ENCODE data around the gene RAPGEF5.

Gene RAPGEF5

DNA sequence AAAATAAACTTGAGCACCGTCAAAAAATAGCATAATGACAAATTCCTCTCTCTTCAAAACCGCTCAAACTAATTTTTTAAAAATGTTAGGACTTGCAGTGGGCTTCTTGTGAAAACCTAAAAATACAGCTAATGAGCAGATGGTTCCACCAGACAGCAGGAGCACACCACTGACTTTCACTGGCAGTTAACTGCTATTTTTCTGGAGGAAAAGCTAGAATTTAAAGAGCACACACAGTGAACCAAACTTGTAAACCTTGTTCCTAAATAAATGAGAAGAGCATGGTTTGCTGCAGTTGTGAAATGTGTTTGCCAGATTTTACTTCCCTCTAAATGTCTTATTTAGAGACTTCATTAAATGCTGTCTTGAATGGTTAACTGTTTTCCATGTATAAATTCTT is 143.9 kb downstream of the RAPGEF5 start:
- no peak for DNase-seq

DNA sequence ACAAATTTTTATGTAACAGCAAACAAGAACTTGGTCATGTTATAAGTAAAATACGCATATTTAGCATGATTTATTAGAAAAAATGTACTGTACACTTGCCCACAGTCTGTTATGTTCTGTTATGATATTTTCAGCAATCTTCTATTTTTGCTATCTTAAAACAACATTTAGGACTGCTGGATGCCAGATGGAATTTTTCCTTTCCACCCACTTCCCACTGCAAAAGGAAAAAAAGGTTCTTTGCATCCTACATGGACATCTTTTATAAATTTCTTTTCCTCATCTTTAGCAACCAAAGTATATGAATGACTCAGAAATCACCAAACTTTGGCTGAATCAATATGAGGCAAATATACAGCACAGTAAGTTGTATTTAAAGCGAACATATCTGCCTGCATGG is 146.0 kb downstream of the RAPGEF5 start:
- no peak for DNase-seq

DNA sequence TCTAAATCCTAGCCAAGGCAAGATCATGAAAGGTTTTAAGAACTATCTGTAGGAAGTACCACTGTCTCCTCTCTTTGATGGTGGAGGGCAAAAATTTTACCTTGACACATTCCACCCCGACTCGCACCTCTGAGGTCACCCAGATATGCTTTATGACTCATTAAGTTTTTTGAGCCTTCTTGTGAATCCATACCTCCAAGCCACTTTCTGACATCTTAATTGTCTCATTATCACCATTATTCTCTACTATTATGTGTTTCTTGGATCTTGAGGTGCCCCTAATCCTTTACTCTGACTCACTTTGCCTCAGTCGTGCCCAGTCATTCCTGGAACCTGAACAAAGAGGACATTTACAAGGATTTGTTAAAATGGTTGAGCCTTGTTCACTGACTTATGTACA is 146.6 kb downstream of the RAPGEF5 start:
- no peak for DNase-seq

DNA sequence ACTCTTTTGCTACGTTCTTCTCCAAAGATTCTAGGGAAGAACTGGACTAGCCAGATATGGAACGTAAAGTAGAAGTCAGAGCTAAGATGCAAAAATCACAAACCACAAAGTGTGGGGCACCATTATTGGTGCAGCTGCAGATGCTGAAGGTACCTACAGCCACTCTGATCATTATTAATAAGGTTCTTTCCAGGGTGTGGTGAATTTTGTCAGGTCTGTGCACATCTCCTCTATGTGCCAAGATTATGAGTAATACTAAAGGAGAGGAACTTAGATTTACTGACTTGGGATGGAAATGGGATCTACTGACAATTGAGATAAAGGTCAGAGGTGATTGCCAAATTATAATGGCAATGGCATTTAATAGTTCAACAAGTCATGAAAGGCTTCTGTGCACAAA is 148.2 kb downstream of the RAPGEF5 start:
- no peak for DNase-seq

DNA sequence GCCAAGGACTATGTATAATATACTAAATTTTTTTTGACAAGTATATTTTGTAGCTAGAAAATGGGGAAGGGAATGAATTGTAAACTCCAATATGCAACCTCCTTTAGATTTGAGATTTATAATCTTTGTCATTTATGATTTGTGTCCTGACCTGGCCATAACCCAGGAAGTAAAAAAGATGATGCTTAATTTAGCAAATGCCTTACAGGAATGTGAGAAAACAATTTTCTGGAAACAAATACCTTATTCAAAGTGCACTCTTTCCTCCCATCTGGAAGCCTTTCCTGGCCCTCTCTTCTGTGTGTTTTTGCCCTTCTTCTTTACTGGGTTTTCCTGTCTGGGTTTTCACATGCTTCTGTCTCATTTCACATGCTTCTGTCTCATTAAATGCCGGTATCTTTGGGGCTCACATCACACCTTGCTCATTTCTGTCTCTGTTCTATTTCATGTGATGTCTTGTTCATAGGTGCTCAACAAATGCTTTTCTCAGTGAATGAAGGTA is 149.2 kb downstream of the RAPGEF5 start:
- no peak for DNase-seq

DNA sequence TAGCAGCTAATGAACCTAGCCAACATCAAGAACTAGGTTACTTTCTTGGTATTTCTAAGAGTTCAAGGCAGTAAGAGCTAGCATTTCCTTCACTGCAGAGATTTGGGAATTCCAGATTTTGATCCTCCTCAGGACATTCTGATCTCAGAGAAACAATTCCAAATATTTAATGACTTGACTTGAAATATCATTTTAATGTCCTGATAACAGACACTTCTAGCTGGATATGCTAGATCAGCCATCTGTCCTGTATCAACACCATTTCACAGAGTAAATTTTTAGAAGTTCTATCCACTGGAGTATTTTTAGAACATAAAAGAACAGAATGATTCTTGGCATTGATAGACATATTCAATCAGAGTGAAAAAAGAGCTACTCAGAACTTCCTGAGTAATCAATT is 151.3 kb downstream of the RAPGEF5 start:
- DNase-seq = no peak

DNA sequence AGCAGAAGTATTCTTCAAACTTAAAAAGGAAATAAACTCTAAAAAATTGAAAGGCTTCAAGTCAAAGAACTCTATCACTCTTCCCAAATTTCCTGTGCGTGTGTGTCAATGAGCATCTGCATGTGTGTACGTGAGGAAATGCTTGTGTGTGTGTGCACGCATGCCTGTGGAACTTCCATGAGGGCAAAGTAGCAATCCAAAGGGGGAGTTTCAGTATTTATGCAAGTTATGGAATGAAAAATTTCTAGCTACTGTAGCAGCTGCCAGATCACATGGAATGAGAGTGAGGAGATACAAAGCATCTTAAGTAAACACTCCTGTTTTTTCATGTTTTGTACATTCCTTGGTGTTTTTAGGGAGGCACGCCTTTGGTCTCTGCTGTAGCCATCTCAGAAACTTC is 152.6 kb downstream of the RAPGEF5 start:
- DNase-seq = no peak

DNA sequence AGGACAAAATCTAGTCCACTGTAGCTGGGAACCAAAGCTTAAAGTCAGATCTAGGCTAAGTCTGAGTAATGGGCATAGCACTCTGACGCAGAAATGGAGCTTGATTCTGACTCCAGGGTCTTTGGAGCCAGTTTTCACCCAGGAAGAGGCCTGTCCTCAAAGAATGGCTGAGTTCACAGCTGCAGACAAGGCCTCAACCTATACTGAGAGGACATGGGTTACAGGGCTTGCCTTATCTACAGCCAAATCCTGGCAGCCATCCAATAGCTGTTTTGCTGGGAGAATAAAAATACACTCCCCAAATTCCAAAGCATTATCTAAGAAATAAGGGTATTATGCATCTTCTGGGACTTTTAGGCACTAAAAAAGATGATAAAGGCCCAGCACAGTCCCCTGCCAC is 154.8 kb downstream of the RAPGEF5 start:
- DNase-seq = no peak

DNA sequence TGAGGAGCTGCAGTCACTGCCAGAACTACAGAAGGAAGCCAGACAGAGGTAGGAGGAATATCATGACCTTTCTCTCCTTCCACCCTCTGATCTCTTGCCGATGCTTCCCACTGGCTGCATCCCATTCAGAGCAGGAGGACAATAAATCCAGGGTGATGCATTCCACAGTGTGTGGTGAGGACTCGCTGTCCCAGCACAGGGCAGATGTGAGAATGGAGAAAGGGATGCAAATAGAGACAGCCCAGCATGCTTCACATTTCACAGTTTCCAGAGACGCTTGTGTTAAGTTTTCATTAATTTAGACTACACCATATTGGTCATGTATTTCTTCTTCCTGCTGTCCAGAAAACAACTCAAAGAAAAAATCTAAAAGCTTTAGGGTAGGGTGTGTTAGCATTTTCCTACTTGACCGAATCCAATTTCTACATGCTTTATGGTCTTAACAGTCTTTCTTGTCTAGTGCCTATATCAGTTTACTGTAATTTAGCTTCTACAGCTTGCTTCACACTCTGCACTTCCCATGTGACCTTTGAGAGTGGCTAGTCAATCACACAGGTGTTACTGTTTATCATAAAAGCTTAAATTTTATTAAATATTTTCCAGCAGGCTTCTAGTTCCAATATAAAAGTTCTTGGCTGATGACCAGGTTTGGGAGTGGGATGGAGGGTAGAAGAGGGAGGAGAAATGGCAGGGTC is 155.6 kb downstream of the RAPGEF5 start:
- DNase-seq = no peak

DNA sequence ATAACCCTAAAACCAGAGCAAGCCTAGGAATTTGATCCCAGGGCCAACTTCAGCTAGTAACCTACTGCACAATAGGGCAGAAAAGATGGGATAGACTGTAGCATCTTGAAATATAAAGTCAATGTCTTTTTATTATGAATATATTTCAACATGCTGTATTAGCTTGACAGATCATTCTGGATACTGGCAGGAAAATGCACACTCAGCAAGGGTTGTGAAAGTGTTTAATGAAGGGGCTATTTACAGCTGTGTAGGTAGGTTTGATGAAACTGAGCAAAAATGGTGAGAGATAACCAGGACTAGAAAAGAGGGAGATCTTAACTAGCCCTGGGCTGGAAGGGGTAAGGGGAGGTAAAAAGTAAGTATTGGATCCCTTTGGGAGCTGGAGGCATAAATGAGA is 156.2 kb downstream of the RAPGEF5 start:
- no peak for DNase-seq

DNA sequence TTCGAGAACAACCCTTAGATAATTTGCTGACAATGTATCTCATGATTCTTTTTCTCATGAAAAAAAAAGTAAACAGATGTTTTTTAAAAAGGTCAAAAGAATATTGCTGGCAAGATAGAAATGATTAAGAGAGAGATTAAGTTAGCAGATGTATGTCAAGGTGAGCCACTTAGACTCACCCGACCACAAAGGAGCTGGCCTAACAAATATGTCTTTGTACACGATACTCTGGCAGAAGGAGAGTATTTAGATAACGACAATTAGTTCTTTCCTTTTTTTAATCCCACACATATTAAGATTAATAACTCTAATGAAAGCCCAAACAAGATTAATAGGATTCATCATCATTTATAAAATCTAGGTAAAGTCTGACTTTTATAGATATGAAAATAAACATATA is 156.7 kb downstream of the RAPGEF5 start:
- no peak for DNase-seq

DNA sequence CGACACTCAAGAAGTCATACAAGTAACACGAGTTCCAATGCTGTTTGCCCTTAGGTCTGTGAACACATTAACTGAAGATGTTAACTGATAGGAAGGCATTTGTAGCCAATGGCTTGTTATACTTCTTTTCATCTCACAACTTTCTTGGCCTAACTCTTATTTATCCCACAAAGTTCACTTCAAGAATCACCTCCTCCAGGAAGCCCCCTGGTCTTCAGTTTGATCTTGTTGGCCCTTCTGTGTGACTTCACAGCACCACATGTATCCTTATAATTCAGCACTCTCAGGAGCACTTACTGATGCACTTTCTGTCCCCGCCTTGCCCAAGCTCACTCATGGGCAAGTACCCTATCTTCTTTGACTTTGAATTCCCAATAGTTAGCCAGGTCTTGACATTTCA is 159.6 kb downstream of the RAPGEF5 start:
- no peak for DNase-seq

DNA sequence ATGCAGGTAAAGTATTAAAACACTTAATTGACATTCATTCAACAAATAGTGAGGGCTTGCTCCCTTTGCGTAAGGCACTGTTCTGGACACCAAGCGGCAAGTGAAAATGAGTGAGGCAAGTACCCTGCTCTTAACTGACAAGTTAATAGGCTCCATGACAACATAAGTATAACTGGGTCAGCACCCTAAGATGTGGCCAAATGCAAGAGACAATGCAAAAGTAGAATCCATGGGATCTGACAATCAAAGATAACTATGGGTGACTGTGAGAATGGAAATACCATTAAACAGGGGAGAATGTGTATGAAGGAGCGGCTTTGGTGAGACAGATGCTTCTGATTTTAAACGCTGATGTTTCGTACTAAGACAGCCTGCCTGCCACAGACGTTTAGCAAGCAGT is 160.5 kb downstream of the RAPGEF5 start:
- no peak for DNase-seq

DNA sequence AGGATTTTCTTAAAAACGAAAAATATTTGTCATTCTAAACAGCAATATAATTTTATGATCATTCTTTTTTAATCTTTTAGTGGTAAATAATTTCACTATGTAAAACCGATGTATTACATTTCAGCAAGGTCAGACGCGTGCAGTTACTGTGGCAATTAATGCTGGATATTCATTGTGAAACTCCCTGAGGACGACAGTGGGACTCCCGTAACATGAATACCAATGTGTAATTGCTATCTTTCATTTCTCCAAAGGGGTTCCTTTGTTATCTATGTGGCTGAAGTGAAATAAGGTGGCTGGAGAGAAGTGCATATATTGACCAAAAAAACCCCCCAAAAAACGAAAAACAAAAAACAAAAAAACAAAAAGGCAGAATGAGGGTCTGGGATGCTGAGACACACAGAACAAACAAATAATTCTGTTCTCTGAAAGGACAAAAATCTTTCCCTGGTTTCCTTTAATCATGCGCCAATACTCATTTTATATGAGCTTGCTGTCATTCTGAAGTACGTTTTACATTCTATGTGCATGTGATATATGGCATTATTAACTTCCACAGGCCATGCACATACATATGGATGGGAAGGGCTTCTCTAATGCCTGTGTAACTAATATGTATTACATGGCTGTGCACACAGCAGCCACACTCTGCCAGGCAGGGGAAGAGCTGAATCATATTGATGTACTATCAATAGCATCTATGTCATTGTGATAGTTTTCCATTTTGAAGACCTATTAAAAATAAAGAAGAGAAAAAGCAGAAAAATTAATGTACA is 161.4 kb downstream of the RAPGEF5 start:
- DNase-seq = no peak

DNA sequence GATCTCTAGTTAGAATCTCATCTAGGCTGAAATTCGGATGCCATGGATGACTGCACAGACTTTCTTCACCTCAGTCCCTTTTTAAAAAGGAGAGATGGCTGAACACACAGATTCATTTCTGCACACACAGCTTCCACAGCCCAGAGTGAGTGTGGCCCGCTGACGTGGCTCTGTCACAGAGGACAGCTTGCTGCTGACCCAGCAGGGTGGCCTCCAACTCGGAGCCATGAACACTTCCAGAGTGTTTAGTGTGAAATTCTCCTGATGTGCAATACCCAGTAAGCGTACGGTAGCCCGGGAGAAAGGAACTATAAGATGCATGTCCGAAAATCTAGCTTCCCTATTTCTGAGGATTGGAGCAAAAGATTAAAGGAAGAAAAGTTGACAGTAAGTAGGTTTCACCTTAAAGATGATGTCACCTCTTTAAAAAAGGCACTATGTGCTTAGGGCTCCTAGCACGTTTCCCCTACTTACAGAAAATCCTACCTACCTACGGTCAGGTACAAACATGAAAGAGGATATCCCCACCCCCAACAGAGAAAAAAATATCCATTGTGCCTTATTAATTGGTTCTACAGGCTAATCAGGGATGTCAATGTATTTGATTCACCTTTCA is 162.2 kb downstream of the RAPGEF5 start:
- DNase-seq = no peak

DNA sequence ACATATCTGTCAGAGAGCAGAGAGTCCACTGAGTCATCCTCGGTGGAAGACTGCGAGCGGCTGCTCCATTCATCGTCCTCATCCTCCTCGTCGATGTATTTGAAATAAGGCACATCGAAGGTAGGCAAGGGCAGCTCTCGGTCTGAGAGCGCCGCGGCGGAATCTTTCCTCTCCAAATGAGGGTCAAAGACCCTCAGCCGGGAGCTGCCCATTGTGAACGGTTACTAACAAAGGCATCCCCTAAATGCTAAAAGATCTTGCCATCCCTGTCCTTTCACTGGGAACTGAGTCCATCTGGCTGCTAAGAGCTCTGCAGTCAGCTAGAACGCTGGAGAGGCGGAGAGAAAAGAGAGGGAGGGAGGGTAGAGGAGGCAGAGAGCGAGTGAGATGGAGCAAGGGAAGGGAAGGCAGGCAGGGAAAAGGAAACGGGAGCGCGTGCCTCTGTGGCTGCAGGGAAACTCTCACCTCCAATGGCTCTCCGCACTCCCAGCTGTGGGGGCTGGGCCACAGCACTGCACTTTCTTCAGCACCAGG is 163.4 kb downstream of the RAPGEF5 start:
- DNase-seq = peak; percentile 78

DNA sequence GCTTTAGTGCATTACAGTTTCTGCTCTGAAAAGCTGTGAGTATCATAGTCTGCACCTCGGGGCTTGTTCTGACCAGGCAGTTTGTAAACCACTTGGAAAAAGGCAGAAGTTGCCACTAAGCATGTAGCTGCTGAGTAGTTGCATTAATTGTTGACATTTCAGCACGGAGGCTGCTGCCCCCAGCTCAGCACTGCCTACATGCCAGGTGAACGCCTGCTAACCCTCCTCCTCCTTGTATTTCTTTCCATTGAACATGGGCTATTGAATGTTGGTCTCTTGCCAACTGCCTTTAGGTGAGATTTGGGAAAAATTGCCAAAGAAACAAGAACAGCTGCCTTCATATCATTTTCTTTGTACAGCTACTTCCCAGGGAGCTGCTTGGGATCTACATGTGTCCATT is 164.2 kb downstream of the RAPGEF5 start:
- DNase-seq = peak; percentile 61

DNA sequence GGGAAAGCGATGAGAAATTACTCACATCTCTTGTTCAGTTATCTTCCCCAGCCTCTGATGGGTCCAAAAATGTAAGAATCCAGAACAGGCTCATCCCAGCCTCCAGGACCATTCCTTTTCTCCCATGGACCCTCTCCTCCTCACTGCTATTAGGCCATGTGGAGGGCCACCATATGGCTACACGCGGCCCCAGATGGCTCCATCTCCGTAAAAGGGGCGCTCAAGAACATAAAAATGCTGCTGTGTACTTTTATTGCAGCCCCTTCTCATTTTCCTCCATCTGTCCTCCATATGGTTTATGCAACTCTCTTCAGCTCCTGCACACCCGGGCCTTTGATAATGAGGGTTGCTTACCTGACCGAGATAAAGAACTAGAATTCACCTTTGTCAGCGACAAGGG is 166.2 kb downstream of the RAPGEF5 start:
- DNase-seq = no peak

DNA sequence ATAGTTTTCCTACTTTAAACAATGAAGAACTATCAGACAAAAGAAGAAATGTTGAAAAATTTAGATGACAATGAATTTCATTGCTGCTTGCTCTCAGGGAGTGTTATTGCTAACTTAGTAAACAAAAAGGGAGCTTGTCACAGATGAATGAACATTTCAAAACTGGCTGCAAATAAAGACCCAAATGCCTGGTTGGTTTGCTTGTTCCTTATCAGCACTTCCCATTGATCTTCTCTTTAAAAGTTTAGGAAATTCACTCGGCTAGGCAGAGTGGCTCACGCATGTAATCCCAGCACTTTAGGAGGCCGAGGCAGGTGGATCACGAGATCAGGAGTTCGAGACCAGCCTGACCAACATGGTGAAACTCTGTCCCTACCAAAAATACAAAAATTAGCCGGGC is 167.2 kb downstream of the RAPGEF5 start:
- no peak for DNase-seq

DNA sequence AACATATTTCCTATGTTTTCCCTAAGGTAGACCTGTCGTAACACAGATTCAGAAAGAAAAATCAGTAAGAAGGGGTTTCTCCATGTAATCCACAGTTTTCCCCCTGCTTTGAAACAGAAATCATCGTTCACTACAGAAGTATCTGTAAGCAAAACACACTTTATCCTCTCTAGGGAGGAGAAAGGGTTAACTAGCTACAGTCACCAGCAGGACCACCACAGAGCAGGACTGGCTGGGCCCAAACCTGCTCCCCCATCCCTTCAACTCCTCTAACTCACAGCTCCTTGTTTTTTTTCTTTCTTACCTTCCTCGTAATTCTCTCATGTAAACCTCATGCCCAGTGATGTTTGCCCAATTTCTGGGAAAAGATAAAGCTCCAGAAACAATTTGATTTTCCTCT is 167.7 kb downstream of the RAPGEF5 start:
- DNase-seq = no peak

DNA sequence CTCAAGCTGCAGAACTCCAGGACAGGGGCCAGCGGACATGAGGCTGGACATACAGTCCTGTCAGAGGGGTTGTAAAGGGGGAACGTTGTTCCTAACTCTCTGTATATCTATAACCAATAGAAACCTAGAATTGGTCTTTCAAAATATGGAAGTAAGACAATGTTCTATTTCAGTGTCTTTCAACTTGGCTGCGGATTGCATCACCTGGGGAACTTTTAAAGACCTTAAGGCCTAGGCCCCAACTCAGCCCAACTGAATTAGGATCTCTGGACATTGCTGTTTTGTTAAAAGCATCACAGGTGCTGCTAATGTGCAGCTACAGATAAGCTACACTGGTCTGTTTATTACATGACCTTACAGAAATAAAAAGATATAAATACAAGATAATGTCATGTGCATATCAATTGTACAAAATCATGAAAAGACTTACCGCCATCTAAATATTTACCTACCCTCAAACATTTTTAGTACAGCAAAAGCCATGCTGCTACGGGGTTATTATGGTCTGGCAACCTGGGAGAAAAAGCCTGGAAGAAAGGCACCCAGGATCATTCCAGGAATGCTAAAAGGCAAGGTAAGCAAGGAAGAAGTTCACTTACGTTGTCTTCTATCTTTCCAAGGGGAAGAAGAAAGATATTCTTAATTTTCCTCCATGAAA is 169.1 kb downstream of the RAPGEF5 start:
- DNase-seq = no peak

DNA sequence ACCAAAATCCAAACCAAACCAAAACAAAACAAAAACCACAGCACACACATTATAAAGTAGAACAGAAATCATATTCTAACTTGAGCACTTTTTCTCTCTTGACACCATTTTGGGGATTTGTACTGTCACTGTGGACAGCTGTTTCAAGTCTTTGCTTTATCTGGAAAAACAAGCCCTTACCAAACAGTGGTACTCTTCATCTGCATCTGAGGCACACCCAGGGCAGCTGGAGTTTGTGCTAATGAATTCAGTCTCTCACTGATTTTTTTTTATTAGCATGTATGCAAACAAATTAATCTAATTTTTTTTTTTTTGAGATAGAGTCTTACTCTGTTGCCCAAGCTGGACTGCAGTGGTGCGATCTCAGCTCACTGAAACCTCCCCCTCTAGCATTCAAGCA is 171.4 kb downstream of the RAPGEF5 start:
- no peak for DNase-seq

DNA sequence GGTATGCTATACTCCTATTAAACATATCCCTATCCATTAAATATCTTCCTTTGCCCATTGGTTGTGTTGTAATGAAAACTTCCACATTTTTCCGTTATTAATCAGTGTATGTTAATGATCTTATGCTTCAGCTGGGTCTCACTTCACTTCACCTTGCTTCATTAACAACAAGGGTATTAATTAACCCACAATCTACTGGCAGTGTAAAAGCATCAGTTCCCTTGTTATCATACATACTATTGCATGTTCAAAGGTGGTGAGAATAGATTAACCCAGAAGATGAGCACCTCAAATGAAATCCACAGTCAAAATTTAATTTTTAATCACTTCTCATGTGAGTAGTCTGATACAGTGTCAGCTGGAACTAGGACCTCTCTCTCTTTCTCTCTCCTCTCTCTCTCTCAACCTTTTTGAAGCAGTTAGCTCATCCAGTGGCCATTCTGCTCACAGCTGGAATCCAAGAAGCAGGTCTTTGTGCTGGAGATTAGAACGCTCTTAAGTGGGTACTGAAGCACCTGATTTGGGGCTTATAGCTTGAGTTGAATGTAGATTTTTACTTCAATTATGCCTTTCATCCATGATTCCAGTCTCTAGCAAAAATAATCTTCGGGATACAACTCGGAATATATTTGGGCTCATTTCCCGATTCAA is 172.3 kb downstream of the RAPGEF5 start:
- no peak for DNase-seq
